Small intestine (tissue), 7 donors: Measurements from ENCODE around the gene SMIM35. TPM values are rescaled to one million over a fixed set of nuclear protein-coding genes. Genes with fewer than 3 reads are reported as not detected.
"Not testable (repeated sequence)": the region's sequence is repeated elsewhere in the genome, so short reads cannot be mapped to it uniquely, and the experiment has no call there.

Experiments used
- DNase-seq, 2 donors: peaks; one replicate each; pipeline versions ENCODE4 v3.0.0 to v3.0.0-alpha.2; 2013
- FAIRE-seq: peaks from 2 replicates; lab custom pipeline; 2012; peaks lifted over from hg19 to GRCh38; lab: Jason Lieb, UNC
- H3K27ac ChIP-seq, 3 donors: one replicate each; pipeline ENCODE4 v1.5.1; 2013; ENCODE audit warnings: low read length in 2 of 3, mild to moderate bottlenecking in 2 of 3, control low read depth in 1 of 3, inconsistent platforms in 1 of 3, low read depth in 1 of 3, moderate library complexity in 1 of 3
- H3K27me3 ChIP-seq, 3 donors: one replicate each; pipeline ENCODE4 v1.6.1; 2013; ENCODE audit warnings: low read length in 3 of 3, inconsistent platforms in 1 of 3; ENCODE audit not compliant: control insufficient read depth in 3 of 3, insufficient read depth in 3 of 3
- H3K36me3 ChIP-seq, 3 donors: one replicate each; pipeline ENCODE4 v1.6.1; 2013; ENCODE audit warnings: low read length in 3 of 3, inconsistent platforms in 1 of 3, low read depth in 1 of 3, mild to moderate bottlenecking in 1 of 3, moderate library complexity in 1 of 3; ENCODE audit not compliant: control insufficient read depth in 3 of 3, insufficient read depth in 2 of 3
- H3K4me1 ChIP-seq, 3 donors: one replicate each; pipeline ENCODE4 v1.6.1; 2013; ENCODE audit warnings: low read length in 2 of 3, inconsistent platforms in 1 of 3, low read depth in 1 of 3, mild to moderate bottlenecking in 1 of 3, moderate library complexity in 1 of 3; ENCODE audit not compliant: control insufficient read depth in 3 of 3, insufficient read depth in 2 of 3
- H3K4me3 ChIP-seq, 3 donors: one replicate each; pipeline ENCODE4 v1.5.1; 2013; ENCODE audit warnings: low read length in 3 of 3, control low read depth in 1 of 3, inconsistent platforms in 1 of 3, low read depth in 1 of 3, mild to moderate bottlenecking in 1 of 3, moderate library complexity in 1 of 3
- H3K9me3 ChIP-seq, 2 donors: one replicate each; pipeline ENCODE4 v1.6.1; 2013; ENCODE audit warnings: low read depth in 1 of 2, low read length in 1 of 2; ENCODE audit not compliant: control insufficient read depth in 2 of 2, insufficient read depth in 1 of 2
- WGBS, 3 donors: extraction: QIAGEN DNeasy Blood & Tissue Kit; methylation state at CpG; one replicate each; pipeline ENCODE4 v1.1.7; 2013; 5-methylcytosine and 5-hydroxymethylcytosine counted together
- polyA plus RNA-seq, 4 donors: library from polyadenylated mRNA; stranded (reverse) in 3 of 4; unstranded in 1 of 4; fragments of 200-250 nt in 3 of 4; fragments of 120-200 nt in 1 of 4; gene quantifications; one replicate each; pipeline versions ENCODE4 v1.2.1 to v1.2.3, GENCODE V29; 2013
- donor health status: healthy with polysubstance abuse.
- donor health status: control.
- donor health status: control.
- donor health status: Bipolar disorder and iron deficiency.
- donor health status: healthy.

SMIM35 gene
- polyA plus RNA-seq, 4 donors, result 0.03 to 0.44 TPM; not detected in 2

GRCh38 chr11:117983163-117983475 is 103.6 kb downstream of the SMIM35 start:
- WGBS, 3 donors, result 90 to 95% (median 92%) methylated on average over 3 of the region's 3 CpGs
- no peak overlapping the region for H3K27ac ChIP-seq
- H3K27me3 ChIP-seq, result peaks cover 0 to 34% (median 0%) of the 10 kb centered on the region in 3 donors
- FAIRE-seq, result no peak
- no peaks in the 10 kb centered on the region for H3K9me3 ChIP-seq
- peaks cover 0 to 11% (median 0%) of the 10 kb centered on the region in 3 donors for H3K4me1 ChIP-seq
- DNase-seq, result no peak
- H3K36me3 ChIP-seq, result no peaks in the 10 kb centered on the region
- H3K4me3 ChIP-seq, result no peak overlapping the region

GRCh38 chr11:117980720-117981119 is 106.0 kb downstream of the SMIM35 start:
- Histone ChIP-seq H3K4me1 (peaks cover 0 to 2% (median 0%) of the 10 kb centered on the region in 3 donors), H3K27me3 (peaks cover 0 to 11% (median 0%) of the 10 kb centered on the region in 3 donors), H3K4me3 (no peak overlapping the region), H3K36me3 (no peaks in the 10 kb centered on the region), H3K9me3 (no peaks in the 10 kb centered on the region), H3K27ac (no peak overlapping the region)
- DNase-seq (no peak), FAIRE-seq (no peak)
- 23 to 62% (median 44%) methylated on average over 3 of the region's 3 CpGs for WGBS, 3 donors

DNA sequence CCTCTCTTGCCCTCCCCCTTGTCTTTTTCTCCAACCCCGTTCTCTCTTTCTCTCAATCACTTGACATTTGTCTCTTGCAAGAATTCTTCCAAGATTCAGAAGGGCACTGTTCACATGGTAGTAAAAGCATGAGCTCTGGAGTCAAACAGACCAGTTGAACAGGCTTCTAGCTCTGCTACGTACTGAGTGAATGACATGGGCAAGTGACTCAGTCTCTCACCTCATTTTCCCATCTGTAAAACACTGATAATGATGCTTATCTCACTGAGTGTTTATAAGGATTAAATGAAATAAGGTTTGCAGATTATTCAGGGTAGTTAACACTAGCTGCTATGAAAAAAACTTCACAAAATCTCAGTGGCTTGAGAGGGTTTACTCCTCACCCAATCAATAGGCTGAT is 106.5 kb downstream of the SMIM35 start:
- Histone ChIP-seq H3K4me3 (no peak overlapping the region), H3K4me1 (no peaks in the 10 kb centered on the region), H3K9me3 (no peaks in the 10 kb centered on the region), H3K27ac (no peak overlapping the region), H3K36me3 (no peaks in the 10 kb centered on the region), H3K27me3 (peaks cover 0 to 9% (median 0%) of the 10 kb centered on the region in 3 donors)
- 34 to 40% (median 40%) methylated on average over 2 of the region's 2 CpGs for WGBS, 3 donors
- FAIRE-seq, result no peak
- DNase-seq, result no peak

DNA sequence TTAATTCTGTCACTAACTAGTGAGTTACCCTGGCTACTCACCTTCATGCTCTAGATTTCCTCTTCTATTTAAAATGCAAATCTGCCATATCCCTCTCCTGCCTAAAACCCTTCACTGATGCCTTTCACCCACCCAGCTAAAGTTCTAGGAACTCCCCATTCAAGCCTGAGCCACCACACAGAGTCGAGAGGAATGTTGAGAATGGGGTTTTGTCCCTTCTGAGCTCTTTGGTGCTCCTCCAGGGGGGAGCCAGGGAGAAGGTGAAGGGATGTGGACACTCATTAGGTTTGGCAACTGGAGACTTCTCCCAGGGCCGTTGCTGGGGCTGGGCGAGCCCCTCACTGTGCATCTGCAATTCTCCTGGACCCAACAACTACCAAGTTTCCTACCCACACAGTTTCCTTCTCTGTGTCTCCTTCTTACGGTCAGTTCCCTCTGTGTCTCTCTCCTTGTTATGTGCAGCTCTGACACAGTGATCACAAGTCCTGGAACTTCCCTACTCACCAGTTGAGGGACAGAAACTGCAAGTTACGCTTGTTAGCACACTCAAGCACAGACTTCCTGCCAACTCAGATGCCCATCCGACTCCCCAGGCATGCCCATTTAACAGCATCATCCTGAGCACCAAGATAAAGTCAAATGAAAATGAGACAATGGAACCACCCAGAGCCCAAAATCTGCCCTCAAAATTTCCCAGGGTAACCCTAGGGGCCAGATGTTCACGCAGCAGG is 107.1 kb downstream of the SMIM35 start:
- peak overlapping the region in 1 of 3 donors; percentile 56 for H3K27ac ChIP-seq
- 72 to 84% (median 76%) methylated on average over 7 of the region's 7 CpGs for WGBS, 3 donors
- FAIRE-seq, result no peak

DNA sequence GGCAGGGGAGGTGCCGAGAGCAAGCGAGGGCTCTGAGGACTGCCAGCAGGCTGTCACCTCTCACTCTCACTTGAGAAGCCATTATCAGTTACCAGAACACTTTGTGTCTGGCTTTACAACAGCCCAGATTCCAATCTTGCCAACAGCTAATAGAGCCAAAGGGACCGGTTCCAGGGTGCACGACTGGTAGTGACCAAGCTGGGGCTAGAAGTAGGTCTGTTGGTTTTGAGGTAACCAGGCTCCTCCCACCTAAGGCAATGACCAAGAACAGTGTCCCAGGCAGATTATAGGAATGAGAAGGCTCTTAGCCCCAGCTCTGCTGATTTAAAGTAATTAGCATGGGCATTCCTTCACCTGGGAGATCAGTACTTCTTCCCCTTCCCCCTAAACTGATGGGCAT is 107.8 kb downstream of the SMIM35 start:
- Histone ChIP-seq H3K4me3 (no peak overlapping the region), H3K4me1 (no peaks in the 10 kb centered on the region), H3K9me3 (no peaks in the 10 kb centered on the region), H3K27me3 (no peaks in the 10 kb centered on the region), H3K36me3 (no peaks in the 10 kb centered on the region), H3K27ac (peak overlapping the region in 1 of 3 donors; percentile 56)
- WGBS, 3 donors, result 72 to 83% (median 72%) methylated on average over 4 of the region's 4 CpGs
- DNase-seq, result no peak
- FAIRE-seq, result no peak

More for the DNA sequence above, 107.1 kb downstream of the SMIM35 start:
- no peak for DNase-seq
- Histone ChIP-seq H3K27me3 (peaks cover 0 to 4% (median 0%) of the 10 kb centered on the region in 3 donors), H3K36me3 (no peaks in the 10 kb centered on the region), H3K4me3 (no peak overlapping the region), H3K9me3 (no peaks in the 10 kb centered on the region), H3K4me1 (no peaks in the 10 kb centered on the region)

DNA sequence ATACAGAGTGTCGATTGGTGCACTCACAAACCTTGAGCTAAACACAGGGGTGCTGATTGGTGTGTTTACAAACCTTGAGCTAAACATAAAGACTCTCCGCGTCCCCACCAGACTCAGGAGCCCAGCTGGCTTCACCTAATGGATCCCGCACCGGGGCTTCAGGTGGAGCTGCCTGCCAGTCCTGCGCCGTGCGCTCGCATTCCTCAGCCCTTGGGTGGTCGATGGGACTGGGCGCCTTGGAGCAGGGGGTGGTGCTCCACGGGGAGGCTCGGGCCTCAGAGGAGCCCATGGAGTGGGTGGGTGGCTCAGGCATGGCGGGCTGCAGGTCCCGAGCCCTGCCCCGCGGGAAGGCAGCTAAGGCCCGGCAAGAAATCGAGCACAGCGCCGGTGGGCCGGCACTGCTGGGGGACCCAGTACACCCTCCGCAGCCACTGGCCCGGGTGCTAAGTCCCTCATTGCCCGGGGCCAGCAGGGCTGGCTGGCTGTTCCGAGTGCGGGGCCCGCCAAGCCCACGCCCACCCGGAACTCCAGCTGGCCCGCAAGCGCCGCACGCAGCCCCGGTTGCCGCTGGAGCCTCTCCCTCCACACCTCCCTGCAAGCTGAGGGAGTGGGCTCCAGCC is 108.4 kb downstream of the SMIM35 start:
- not testable (repeated sequence) for H3K9me3 ChIP-seq, FAIRE-seq, H3K4me3 ChIP-seq, H3K27ac ChIP-seq, H3K4me1 ChIP-seq, DNase-seq, H3K27me3 ChIP-seq, H3K36me3 ChIP-seq
- 94 to 96% (median 96%) methylated on average over 18 to 36 of the region's 36 CpGs for WGBS, 3 donors

- not testable (repeated sequence) for H3K27me3 ChIP-seq, H3K4me1 ChIP-seq, H3K27ac ChIP-seq, H3K36me3 ChIP-seq, DNase-seq, H3K9me3 ChIP-seq, FAIRE-seq, H3K4me3 ChIP-seq
- 81 to 84% (median 83%) methylated on average over 23 of the region's 23 CpGs for WGBS, 3 donors
Observed at GRCh38 chr11:117977612-117978264, 109.0 kb downstream of the SMIM35 start.

DNA sequence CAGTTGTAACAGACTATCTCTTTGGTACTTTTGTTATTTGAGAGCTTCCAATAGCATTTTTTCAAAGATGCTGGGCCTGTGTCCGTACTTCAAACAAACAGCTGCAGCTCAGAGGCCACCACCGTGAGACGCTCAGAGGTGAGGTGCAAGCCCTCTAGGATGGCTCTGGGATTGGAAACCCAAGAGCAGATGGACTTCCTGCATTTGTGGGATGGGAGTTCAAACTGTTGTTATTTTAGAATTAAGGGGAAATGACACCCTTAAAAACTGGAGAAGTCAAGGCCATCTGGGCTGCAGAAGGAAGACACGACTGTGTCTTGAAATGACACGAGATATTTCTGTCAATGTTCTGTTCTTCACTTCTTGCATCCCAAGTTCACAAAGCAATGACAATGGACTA is 109.7 kb downstream of the SMIM35 start:
- Histone ChIP-seq H3K4me3 (no peak overlapping the region), H3K36me3 (no peaks in the 10 kb centered on the region), H3K9me3 (no peaks in the 10 kb centered on the region), H3K4me1 (peaks cover 0 to 8% (median 3%) of the 10 kb centered on the region in 3 donors), H3K27ac (no peak overlapping the region), H3K27me3 (no peaks in the 10 kb centered on the region)
- WGBS, 3 donors, result 82 to 97% (median 90%) methylated on average over 5 of the region's 5 CpGs
- DNase-seq, result no peak
- no peak for FAIRE-seq
